HUDEP-2 (cell line): Measurements from ENCODE around the gene LTBP2.

Source experiments
- DNase-seq, 76 experiments: peaks; one replicate each; lab custom pipeline; 2025; ENCODE audit not compliant: unreplicated experiment in 76 of 76; lab: John Stamatoyannopoulos, UW

Gene LTBP2

DNA sequence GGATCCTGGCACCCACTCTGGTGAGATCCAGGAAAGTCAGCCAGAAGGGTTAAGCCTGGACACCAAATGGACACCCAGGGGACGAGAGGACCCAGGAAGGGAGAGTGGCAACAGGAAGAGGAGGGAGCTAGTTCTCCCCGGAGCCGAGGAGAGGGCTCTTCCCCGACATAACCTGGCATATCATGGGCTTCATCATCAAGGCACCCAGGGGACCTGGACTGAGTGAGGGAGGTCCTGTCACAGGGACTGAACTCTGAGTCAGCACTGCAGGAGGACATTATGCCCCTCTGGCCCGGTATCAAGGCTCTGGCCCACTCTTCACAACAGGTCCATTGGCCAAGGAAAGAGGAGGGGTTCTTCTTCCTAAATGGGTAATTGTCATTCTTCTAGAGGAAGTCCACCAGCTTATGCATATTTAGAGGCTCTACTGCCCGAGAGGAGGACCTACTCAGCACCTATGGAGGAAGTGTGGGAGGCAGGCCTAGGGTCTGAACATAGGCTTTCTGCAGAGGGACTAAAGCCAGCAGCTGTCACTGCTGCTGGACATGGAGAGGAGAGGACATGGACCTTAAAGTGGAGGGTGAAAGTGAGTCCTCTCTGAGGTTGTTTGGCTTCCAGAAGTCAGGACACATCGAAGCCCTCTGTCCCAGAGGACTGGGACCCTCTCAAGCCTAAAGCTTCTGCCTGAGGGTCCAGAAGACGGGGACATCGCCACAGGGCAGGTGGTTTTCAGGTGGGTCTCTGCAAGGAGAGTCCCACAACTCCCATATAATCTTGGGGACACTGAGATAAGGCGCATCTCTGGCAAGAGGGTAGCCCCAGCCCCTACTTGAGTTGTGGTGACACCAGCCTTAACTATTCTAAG, 99.8 kb downstream of the LTBP2 start:
- no peak for DNase-seq

DNA sequence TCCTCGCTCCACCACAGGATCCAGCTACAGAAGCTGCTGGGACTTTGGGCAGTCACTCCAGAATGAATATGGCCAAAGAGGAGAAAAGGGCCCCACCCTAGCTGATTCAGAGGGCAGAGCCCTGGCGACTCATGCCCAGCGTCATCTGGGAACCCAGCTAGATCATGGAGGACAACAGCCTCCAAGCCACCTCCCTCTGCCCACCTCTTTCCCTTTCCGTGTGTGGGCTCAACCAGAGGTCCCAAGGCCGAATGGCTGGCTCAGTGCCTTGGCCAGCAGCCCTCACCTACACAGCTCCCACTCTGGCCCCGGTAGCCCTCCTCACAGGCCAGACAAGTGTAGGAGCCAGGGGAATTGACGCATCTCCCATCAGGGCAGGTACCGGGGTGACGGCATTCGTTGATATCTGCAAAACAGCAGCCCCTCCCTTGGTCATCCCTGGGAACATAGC, 101.1 kb downstream of the LTBP2 start:
- peak in 2 of 76 experiments; percentile 7 to 11 for DNase-seq

DNA sequence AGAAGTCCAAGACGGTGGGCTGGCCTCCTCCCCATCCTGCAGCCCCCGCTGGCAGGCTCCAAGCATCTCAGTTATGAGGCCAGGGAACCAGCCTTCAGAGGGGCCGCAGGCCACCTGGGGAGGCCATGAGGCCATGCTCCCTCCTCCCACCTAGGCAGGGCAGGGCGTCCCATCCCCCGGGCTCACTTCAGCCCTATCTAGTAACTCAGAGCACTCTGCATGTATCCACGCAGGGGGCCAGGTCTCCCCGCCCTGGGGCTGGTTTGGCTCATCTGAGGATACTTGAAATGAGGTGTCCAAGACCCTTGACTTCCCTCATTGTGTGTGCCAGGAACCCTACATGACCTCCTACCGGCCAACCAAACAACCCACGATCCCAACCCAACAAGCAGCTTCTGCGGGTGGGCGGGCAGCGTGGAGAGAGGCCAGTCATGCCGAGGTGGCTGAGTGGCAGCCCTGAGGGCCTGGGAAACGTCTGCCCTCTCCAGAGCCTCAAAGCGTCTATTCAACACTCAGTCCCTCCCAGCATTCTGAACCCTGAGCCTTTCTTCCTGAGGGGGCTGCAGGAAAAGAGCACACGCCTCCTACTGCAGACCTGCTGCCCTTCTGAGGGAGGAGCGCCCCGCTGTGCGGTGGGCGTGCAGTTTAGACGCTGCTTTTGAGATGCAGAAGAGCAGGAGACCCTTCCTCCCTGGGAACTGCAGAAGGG, 101.7 kb downstream of the LTBP2 start:
- DNase-seq: no peak

DNA sequence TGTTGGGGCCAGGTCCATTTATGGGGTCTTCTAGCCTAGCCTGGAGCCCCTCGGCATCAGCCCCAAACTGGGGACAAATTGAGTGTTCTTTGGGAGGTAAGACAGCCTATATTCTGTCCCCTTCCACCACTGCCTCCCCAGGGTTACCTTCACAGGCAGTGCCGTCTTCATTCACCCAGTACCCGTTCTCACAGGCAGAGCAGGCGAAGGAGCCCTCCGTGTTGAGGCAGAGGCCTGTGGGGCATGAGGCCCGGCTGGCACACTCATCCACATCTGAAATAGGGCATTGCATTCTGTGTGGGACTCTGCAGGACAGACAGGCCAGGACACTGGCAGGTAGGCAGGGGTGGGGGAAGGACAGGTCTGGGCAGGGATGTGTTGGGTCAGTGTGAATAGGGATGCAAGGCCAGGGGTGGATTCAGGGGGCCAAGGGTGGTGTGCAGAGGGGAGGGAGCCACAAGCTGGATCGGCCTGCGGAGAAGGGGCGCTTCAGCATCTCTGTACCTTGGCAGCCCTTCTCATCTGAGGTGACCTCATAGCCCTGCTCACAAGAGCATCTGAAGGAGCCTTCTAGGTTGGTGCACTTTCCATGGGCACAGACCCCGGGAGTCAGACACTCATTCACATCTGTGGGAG, 102.3 kb downstream of the LTBP2 start:
- no peak for DNase-seq

DNA sequence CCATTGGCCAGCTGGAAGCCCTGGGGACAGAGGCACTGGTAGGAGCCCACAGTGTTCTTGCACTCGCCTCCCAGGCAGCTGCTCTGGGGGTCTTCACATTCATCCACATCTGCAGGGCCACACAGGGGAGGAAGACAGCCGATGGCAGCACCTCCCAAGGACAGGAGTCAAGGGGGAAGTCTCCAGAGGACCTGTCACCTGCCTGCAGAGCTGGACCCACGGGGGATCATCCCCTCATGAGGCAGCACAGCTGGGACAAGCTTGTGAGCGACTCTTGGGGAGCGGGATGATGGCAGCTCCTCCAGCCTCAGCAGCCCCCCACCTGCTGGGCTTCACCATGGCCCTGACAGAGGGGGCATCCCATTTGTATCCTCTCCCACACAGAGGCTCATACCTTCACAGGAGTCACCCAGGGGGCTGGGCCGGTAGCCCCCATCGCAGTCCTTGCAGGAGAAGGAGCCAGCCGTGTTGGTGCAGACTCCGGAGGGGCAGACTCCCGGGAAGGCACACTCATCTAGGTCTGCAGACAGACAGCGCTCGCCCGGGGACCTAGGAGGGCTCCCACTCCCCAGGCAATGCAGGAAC, 103.1 kb downstream of the LTBP2 start:
- no peak for DNase-seq

DNA sequence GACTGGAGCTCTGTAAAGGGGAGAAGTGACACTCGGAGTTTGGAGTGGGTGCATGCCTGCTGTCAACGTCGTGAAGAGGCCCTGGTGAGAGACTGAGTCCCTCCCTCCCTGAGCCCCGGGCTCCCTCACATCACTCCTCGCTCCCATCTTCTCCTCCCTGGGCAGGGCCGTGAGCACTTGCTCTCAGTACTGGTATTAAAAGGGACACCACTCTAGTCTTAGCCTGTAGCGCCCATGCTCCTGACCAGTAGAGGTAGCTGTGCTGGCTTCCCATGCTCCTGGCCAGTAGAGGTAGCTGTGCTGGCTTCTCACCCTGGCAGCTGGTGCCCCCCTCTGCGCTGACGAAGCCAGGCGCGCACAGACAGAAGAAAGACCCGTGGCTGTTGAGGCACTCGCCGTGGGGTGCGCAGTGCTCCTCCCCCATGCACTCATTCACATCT, 103.7 kb downstream of the LTBP2 start:
- peak in 12 of 76 experiments; percentile 3 to 25 (median 16) for DNase-seq

DNA sequence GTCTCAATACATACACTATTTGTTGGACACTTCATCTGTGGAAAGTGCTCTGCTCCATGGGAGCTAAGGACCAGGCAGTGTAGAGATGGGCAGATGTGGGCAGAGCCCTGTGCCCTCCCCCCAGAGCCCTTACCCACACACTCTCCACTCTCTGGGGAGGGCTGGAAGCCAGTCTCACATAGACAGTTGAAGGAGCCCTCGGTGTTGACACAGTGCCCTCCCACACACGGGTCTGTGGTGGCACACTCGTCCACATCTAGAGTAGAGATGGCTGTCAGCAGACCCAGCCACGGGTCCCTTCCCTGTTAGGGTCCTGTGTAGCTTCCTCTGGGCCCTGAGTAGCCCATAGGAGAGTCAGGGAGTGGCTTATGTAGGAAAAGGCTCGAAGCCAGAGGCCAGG, 104.2 kb downstream of the LTBP2 start:
- DNase-seq: no peak

DNA sequence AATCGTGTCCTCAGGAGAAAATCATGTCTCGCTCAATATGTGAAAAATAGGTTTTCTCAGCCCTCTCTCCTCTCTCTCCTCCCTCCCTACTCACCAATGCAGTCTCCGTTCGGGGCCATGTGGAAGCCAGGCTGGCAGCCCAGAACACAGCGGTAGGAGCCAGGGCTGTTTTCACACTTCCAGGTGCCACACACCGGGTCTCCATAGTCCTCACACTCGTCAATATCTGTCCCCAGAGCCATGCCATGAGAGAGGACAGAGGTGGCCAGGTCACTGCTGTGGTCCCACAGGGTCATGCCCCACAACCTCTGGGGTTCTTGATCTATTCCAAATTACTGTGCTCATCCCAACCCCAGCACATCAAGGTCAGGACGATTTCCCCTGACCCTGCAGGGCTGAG, 105.0 kb downstream of the LTBP2 start:
- DNase-seq: no peak

DNA sequence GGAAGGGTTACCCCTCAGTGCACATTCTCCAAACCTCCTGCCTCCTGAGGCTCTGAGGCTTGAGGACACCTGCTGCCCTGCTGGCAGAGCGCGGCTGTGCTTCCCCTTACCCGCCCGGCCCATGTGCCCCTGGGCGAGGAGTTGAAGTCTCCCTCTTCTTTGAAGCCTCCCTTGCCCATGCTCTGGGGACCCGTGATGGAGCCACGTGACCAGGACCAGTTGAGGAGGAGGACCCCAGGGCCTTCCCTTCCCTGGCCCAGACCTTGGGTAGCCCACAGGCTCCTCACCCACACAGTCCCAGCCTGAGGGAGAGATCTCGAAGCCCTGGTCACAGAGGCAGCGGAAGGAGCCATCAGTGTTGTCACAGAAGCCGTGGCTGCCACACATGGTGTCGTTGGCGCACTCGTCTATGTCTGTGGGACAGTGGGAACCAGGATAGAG, 105.6 kb downstream of the LTBP2 start:
- DNase-seq: no peak

DNA sequence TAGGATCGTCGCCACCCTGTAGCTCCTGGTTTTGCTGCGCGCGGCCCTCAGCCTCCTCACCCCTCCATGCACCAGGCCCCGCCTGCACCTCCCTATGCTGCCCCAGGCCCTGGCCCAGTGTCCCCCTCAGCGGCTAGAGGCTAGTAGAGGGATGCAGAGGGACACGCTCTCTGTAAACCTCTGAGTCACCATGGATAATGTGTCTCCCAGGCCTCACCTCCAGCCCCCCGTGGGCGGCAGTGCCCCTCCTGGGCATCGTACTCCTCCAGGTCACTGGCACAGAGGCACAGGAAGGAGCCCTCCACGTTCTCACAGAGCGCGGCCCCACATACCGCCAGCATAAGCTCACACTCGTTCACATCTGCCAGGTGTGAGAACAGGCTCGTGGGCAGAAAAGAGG, 106.2 kb downstream of the LTBP2 start:
- DNase-seq: no peak

DNA sequence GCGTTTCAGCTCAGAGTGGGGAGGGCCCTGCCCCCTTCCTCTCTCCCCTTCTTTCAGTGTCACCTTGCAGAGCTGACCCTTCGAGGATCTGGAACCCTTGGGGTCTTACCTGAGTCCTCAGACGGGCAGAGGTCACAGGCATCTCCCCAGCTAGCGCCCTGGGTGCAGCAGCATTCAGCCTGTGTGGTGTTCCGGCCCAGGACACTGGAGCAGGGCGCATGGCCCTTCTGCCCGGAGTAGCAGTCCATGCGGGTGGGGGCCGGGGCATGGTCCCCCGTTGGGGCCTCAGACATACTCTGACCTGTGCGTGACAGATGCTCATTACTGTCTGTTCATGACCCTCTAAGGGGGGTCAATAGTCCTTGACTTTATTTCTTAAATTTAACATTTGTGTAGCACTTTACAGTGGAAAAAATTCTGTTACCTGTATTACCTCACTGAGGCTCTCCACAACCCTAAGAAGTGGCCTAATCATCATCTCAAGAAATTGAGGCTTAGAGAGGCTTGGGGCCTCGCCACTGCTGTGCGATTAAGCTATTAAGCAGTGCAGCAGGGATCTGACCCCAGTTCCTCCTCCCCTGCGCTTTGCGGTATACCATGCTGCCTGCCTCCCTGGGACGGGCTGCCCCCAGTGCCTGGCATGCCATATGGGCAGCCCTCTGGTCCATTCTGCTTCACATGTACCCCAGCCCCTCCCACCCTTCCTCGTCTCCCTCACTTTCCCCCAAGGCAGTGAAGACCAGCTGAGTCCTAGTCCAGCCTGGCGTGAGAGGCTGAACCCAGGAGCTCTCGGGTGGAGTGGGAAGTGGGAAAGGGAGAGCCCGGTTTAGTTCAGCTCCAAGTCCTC, 106.9 kb downstream of the LTBP2 start:
- no peak for DNase-seq

DNA sequence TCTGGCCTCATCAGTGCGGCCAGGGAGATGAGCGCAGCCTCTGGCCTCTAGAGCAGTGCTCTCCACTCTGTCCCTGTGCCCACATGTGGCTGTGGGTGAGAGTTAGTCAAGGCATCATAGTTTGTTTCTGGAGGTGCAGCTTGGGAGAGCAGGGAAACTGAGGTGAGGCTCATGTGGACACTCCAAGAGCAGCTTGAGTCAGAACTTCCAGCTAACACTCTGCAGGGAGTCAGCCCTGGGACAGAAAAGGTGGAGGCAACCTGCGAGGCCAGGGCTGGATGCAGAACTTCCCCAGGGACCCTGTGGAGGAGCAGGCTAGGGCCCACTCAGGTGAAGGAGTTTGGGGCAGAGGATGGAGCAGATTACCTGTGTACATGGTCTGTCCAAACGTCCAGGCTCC, 107.6 kb downstream of the LTBP2 start:
- no peak for DNase-seq

DNA sequence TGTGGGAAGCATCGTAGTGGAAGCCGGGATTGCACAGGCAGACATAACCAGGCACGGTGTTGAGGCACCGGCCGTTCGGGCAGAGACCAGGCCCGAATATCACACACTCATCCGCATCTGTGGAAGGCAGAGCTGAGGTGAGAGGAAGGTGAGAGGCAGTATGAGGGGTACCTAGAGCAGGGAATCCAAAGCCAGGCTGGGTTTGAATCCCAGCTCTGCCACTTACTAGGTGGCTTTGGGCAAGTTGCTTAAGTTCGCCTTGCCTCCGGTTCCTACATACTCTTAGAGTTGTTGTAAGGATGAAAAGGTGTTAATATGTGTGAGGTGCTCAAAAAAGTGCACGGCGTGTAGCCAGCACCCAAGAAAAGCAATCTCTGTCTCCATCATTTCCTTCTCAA, 108.1 kb downstream of the LTBP2 start:
- DNase-seq: no peak

DNA sequence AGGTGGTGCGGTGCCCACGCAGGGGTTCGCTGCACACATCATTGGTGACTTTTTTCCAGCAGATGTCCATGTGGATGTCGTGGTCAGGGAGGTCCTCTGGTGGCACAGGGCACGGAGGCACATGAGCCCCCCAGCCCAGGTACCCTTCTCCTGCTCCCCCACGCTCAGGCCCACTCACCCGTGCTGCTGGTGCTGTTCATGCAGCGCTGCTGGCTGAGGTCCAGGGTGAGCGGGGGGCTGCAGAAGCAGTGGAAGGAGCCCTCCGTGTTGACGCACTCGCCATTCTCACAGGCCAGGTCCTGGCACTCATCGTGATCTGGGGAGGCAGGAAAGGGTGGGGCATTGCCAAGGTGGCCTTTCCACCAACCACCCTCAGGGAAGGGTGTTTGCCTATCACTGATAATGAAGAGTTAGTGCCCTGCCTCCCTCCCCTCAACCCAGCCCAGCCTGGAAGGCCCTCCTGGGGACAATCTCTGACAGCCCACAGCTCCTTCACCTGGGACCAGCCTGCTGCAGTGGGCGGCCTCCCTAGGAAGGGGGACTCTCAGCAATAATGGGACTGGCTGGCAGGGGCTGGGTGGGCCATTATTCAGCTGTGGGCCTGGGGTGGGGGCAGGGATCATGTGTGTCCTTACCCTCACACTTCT, 108.6 kb downstream of the LTBP2 start:
- peak in 65 of 76 experiments; percentile 4 to 75 (median 49) for DNase-seq

DNA sequence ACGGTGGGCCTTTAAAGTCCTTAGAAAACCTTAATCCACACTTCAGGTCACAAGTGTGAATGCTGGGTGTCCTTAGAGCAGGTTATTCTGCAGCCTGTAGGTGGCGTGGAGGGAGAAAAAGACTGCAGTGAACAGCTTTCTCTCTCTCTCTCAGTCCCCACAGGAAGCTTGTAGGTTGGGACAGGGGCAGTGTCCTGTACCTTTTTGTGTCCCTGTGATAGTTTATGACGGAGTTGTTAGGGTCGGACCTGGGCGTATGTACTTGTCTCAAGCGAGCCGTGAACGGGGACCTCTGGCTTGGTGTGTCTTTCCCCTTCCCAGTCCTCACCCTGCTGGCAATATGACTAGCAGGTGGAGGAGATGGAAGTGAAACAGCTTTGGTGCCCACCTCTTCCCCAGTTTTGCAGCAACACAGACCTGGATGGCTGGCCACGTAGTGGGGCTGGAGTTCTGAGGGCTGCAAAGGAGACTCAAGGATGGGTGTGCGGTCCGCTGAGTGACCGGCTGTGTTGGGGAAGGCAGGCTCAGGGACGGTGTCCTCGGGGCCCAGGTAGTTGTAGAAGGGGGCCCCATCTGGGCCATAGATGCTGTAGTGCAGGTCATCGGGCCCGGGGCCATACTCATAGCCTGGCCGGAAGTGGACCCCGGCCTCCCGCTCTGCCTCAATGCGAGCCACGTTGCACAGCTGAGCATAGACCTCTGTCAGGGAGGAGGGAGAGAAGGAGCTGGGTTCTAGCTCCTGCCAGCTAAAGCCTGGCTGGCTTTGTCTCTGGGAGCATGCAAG, 109.6 kb downstream of the LTBP2 start:
- DNase-seq: peak in 59 of 76 experiments; percentile 9 to 69 (median 37)

DNA sequence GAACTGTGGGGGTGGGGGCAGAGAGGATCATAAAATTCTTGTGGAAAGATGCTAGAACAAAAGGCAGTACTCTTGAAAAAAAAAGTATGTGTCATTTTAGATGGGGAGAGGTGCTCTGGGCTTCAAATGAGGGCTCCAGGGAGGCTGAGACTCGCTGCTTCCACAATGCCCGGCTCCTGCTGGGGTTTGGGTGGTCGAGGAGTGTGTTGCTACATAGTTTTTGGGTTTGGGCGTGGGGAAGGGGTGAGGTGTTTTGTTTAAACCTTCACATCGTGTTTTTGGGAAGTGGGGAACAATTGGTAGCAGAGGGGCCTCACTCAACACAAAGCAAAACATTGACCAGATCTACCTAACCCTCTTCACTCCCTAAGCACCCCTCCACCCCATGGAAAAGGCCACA, 110.3 kb downstream of the LTBP2 start:
- DNase-seq: no peak

DNA sequence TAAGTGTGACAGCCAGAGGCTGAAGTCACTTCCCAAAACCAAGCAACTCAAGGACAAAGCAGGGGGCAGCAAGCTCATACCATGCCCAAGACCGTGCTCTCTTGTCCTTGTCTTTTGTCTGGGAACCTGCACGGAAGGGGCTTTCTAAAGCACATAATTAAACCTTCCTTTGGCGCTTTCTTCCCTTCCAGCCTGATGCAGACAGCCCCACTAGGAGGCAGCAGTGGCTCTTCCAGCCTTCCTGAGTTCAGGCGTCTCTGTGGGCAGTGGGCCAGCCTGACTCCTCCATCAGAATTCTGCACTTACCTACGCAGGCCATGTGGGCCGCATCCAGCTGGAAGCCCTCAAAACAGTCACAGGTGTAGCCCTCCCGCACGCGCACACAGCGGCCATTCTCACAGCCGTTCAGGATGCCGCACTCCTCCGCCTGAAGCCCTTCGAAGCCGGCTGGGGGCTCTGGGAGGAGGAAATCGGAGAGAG, 110.9 kb downstream of the LTBP2 start:
- peak in 12 of 76 experiments; percentile 6 to 27 (median 8) for DNase-seq

DNA sequence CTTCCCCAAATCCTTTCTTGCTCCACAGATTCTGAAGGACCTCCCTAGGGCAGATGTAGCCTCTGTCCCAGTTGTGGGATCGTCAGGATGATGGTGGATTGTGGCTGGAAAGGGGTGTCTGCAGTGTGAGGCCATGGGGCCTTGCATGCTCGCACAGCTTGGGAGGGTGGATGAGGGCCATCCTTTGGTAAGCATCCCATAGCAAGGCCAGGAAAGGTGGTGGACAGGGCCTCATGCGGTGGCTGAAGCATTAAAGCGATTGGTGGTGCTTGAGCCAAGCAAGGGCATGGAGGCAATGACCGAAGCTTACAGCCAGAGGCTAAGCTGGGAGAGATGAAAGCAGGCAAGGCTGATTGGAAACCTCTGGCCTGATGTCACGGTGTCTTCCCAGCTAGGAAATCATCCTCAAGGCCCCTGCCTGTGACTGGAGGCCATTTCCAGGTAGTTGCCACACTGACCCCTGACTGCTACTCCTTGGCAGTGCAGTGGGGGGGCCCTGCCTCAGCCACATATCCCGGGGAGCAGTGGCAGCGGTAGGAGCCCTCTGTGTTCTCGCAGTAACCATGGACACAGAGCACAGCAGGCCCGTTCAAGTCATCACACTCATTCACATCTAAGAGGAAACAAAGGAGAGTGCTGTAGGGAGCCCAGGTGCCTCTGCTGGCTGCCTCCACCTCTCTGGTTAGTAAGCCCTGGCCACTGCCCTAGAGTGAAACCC, 111.5 kb downstream of the LTBP2 start:
- DNase-seq: no peak
